SK-N-SH (cell line): Measurements from ENCODE around the gene MICALL1. TPM values are rescaled to one million over a fixed set of nuclear protein-coding genes. Genes with fewer than 3 reads are reported as not detected.

Source experiments
- CTCF ChIA-PET: fragments of 300-600, 350-600 bp; formaldehyde crosslinking; extraction: SDS; loops from one replicate; lab custom pipeline; 2021; lab: Yijun Ruan, JAX
- POLR2A ChIA-PET: fragments of 350-600 bp; sonication (Branson Sonifier 250); formaldehyde crosslinking; extraction: SDS; loops from one replicate; lab custom pipeline; 2020; ENCODE audit warnings: antibody characterized with exemption, inconsistent platforms; lab: Yijun Ruan, JAX
- DNase-seq: peaks from one replicate; pipeline ENCODE4 v3.0.0; 2012
- H2AFZ ChIP-seq: fragments of 200-600 bp; sonication (generic); 2 replicates; pipeline ENCODE4 v1.8.1; 2016; ENCODE audit warnings: antibody characterized with exemption, mild to moderate bottlenecking, low read depth
- H3F3A ChIP-seq: fragments of 200-600 bp; sonication (generic); replicated peaks from 2 replicates; pipeline ENCODE3; 2016; ENCODE audit warnings: antibody characterized with exemption, mild to moderate bottlenecking; ENCODE audit not compliant: insufficient read depth
- H3K27ac ChIP-seq, 2 experiments: fragments of 200-500 bp in 1 of 2; fragments of 200-600 bp in 1 of 2; sonication (Bioruptor generic) in 1 of 2; sonication (generic), shearing (Covaris generic) in 1 of 2; 2 replicates each; pipeline versions ENCODE4 v1.5.1 to v1.6.1; 2014 to 2016; ENCODE audit warnings: low read depth in 2 of 2, inconsistent platforms in 1 of 2, low read length in 1 of 2, mild to moderate bottlenecking in 1 of 2, mixed read lengths in 1 of 2
- H3K27me3 ChIP-seq: fragments of 200-600 bp; sonication (generic), shearing (Covaris generic); 2 replicates; pipeline ENCODE4 v1.6.1; 2016; ENCODE audit warnings: mixed run types; ENCODE audit not compliant: insufficient read depth
- H3K36me3 ChIP-seq, 2 experiments: fragments of 200-500 bp in 1 of 2; fragments of 200-600 bp in 1 of 2; sonication (Bioruptor generic) in 1 of 2; sonication (generic) in 1 of 2; replicated peaks in 1 of 2; 2 replicates each; pipeline versions ENCODE3 to v1.5.1; 2014 to 2016; ENCODE audit warnings: low read length in 1 of 2, mild to moderate bottlenecking in 1 of 2; ENCODE audit not compliant: insufficient read depth in 2 of 2, control insufficient read depth in 1 of 2
- H3K4me1 ChIP-seq, 2 experiments: fragments of 200-500 bp in 1 of 2; fragments of 200-600 bp in 1 of 2; sonication (Bioruptor generic) in 1 of 2; sonication (generic), shearing (Covaris generic) in 1 of 2; 2 replicates each; pipeline versions ENCODE4 v1.5.1 to v1.6.1; 2014 to 2016; ENCODE audit warnings: low read depth in 1 of 2, low read length in 1 of 2, mixed run types in 1 of 2; ENCODE audit not compliant: insufficient read depth in 2 of 2, control insufficient read depth in 1 of 2
- H3K4me2 ChIP-seq: fragments of 200-600 bp; sonication (generic), shearing (Covaris generic); 2 replicates; pipeline ENCODE4 v1.6.1; 2017; ENCODE audit warnings: mixed run types
- H3K4me3 ChIP-seq, 2 experiments: fragments of 200-500 bp in 1 of 2; fragments of 200-600 bp in 1 of 2; sonication (Bioruptor generic) in 1 of 2; sonication (generic), shearing (Covaris generic) in 1 of 2; 2 replicates each; pipeline versions ENCODE4 v1.5.1 to v1.8.1; 2014 to 2016; ENCODE audit warnings: low read depth in 2 of 2, inconsistent platforms in 1 of 2, low read length in 1 of 2, mild to moderate bottlenecking in 1 of 2, mixed read lengths in 1 of 2, moderate library complexity in 1 of 2
- H3K79me2 ChIP-seq: fragments of 200-600 bp; sonication (generic); 2 replicates; pipeline ENCODE4 v1.8.1; 2017; ENCODE audit warnings: mild to moderate bottlenecking; ENCODE audit not compliant: insufficient read depth
- H3K9ac ChIP-seq: fragments of 200-600 bp; sonication (generic); 2 replicates; pipeline ENCODE4 v1.6.1; 2017; ENCODE audit warnings: mixed run types
- H3K9me2 ChIP-seq: fragments of 200-600 bp; sonication (generic); 2 replicates; pipeline ENCODE4 v1.6.1; 2017; ENCODE audit warnings: mixed run types
- H3K9me3 ChIP-seq: fragments of 200-600 bp; sonication (generic); 2 replicates; pipeline ENCODE4 v1.6.1; 2017; ENCODE audit warnings: mixed run types, mild to moderate bottlenecking, moderate library complexity
- H4K20me1 ChIP-seq: fragments of 200-600 bp; sonication (generic); 2 replicates; pipeline ENCODE4 v1.6.1; 2017; ENCODE audit warnings: mild to moderate bottlenecking, mixed run types; ENCODE audit not compliant: insufficient read depth
- CHD2 ChIP-seq: fragments of 150-350 bp; IDR thresholded peaks from 2 replicates; pipeline ENCODE4 v1.6.1; 2018; ENCODE audit warnings: low read length; ENCODE audit not compliant: partially characterized antibody
- EP300 ChIP-seq, 2 experiments: IDR thresholded peaks; 2 replicates each; pipeline versions ENCODE4 v1.4.0 to v1.6.1; 2012; ENCODE audit warnings: borderline replicate concordance in 1 of 2, low read depth in 1 of 2, low read length in 1 of 2
- EZH2phosphoT487 ChIP-seq: fragments of 200-600 bp; sonication (generic); IDR thresholded peaks from 2 replicates; pipeline ENCODE4 v1.6.1; 2017; ENCODE audit warnings: low read depth, mixed run types, mild to moderate bottlenecking, antibody characterized with exemption, moderate library complexity, borderline replicate concordance
- FOSL2 ChIP-seq: IDR thresholded peaks from 2 replicates; pipeline ENCODE4 v1.4.0; 2012; ENCODE audit warnings: low read depth, mild to moderate bottlenecking, moderate library complexity, borderline replicate concordance
- FOXJ3 ChIP-seq: sonication (generic); formaldehyde crosslinking; IDR thresholded peaks from 2 replicates; pipeline ENCODE4 v1.5.1; 2020; ENCODE audit warnings: mild to moderate bottlenecking, missing genetic modification reagents
- IRF3 ChIP-seq: fragments of 150-350 bp; IDR thresholded peaks from 2 replicates; pipeline ENCODE4 v1.6.1; 2016; ENCODE audit warnings: mild to moderate bottlenecking, low read depth, low read length
- PBX3 ChIP-seq: IDR thresholded peaks from 2 replicates; pipeline ENCODE4; 2012
- REST ChIP-seq: IDR thresholded peaks from 2 replicates; pipeline ENCODE4 v1.6.1; 2012; ENCODE audit warnings: mild to moderate bottlenecking, low read depth, low read length, moderate library complexity
- RXRA ChIP-seq: IDR thresholded peaks from 2 replicates; pipeline ENCODE4 v1.4.0; 2012; ENCODE audit warnings: low read depth, mild to moderate bottlenecking, borderline replicate concordance
- SIN3A ChIP-seq: IDR thresholded peaks from 2 replicates; pipeline ENCODE4 v1.6.1; 2012; ENCODE audit warnings: low read depth, mild to moderate bottlenecking, low read length, moderate library complexity, borderline replicate concordance
- SMC3 ChIP-seq: IDR thresholded peaks from 2 replicates; pipeline ENCODE4 v1.6.1; 2012; ENCODE audit warnings: low read depth, low read length, improper control_type of control experiment
- TAF1 ChIP-seq: IDR thresholded peaks from 2 replicates; pipeline ENCODE4 v1.6.1; 2012; ENCODE audit warnings: low read depth, mild to moderate bottlenecking, low read length, moderate library complexity, borderline replicate concordance
- TEAD4 ChIP-seq: IDR thresholded peaks from 2 replicates; pipeline ENCODE4 v1.4.0; 2012; ENCODE audit warnings: mild to moderate bottlenecking, borderline replicate concordance; ENCODE audit not compliant: insufficient read depth
- WGBS: methylation state at CpG from one replicate; pipeline ENCODE4 v1.1.6; 2017; ENCODE audit warnings: low lambda C conversion rate; 5-methylcytosine and 5-hydroxymethylcytosine counted together
- polyA plus RNA-seq, 3 experiments: library from polyadenylated mRNA; depleted of rRNA; stranded (reverse); fragments of >200 nt; gene quantifications; 2 replicates each; pipeline ENCODE4 v1.2.3, GENCODE V29; 2012

Gene MICALL1
- polyA plus RNA-seq, 1 of the 3 experiments (the other 2 are of a cell fraction), result 12.9 TPM

GRCh38 chr22:37897807-37898206 is 8.3 kb upstream of the MICALL1 start:
- Histone ChIP-seq H3K36me3 (no peaks in the 10 kb centered on the region), H3K4me1 (peaks cover 10 to 12% of the 10 kb centered on the region in 2 experiments; a peak in 2 of 4 replicates), H3K4me2 (no peak overlapping the region), H3K9me2 (no peaks in the 10 kb centered on the region), H3K4me3 (no peak overlapping the region), H3F3A (peaks cover 8% of the 10 kb centered on the region), H4K20me1 (no peaks in the 10 kb centered on the region), H2AFZ (no peak overlapping the region), H3K27me3 (no peaks in the 10 kb centered on the region), H3K9ac (no peak overlapping the region), H3K9me3 (no peaks in the 10 kb centered on the region), H3K27ac (0 out of 4 replicates have a peak overlapping the region, but pooled peaks of 1 of the 2 experiments have one; percentile 12), H3K79me2 (no peaks in the 10 kb centered on the region)
- ChIA-PET POLR2A (interaction anchor here (0.6 to 2.7 kb wide), 2 partner anchors 8 to 34 kb away, joined by 3 to 9 read pairs; partner anchors contain the start of gene MICALL1), CTCF (interaction anchor here (0.6 to 3.1 kb wide), 5 partner anchors 12 to 109 kb away, joined by 3 to 9 read pairs (median 5); partner anchors contain the start of gene GALR3)
- 97% methylated on average over 2 of the region's 2 CpGs for WGBS
- TF ChIP-seq REST (no peak), RXRA (no peak), FOSL2 (no peak), SMC3 (no peak), CHD2 (no peak), TEAD4 (no peak), IRF3 (no peak), SIN3A (no peak), EP300 (IDR thresholded peaks at IDR 0.05; ENCODE audit: borderline replicate concordance in 1 of 2, low read depth in 1 of 2, low read length in 1 of 2) (no peak), TAF1 (no peak), PBX3 (no peak), FOXJ3 (CRISPR knock-in tag) (no peak), EZH2phosphoT487 (no peak)
- no peak for DNase-seq
